IMR-90 (cell line): ENCODE measurements around the gene ATP2C2.

Experiments
- BHLHE40 ChIP-seq: fragments of 150-350 bp; IDR thresholded peaks from 2 replicates; pipeline ENCODE4 v1.6.1; 2016; ENCODE audit warnings: mild to moderate bottlenecking, low read depth, low read length
- CHD1 ChIP-seq: IDR thresholded peaks from 2 replicates; pipeline ENCODE4 v1.6.1; 2012; ENCODE audit warnings: low read depth, low read length, improper control_type of control experiment
- CTCF ChIP-seq: conservative IDR thresholded peaks from 2 replicates; pipeline ENCODE4 v1.5.1; 2012; ENCODE audit warnings: mild to moderate bottlenecking, low read depth, low read length, improper control_type of control experiment
- ELK1 ChIP-seq: fragments of 150-350 bp; IDR thresholded peaks from 2 replicates; pipeline ENCODE4 v1.6.1; 2016; ENCODE audit warnings: low read depth, mild to moderate bottlenecking, low read length, moderate library complexity, borderline replicate concordance
- FOS ChIP-seq: fragments of 150-350 bp; IDR thresholded peaks from 2 replicates; pipeline ENCODE4 v1.6.1; 2016; ENCODE audit warnings: low read depth, low read length
- MAZ ChIP-seq: IDR thresholded peaks from 2 replicates; pipeline ENCODE4 v1.6.1; 2012; ENCODE audit warnings: low read depth, mild to moderate bottlenecking, low read length, improper control_type of control experiment, moderate library complexity, borderline replicate concordance
- MXI1 ChIP-seq: IDR thresholded peaks from 2 replicates; pipeline ENCODE4 v1.6.1; 2012; ENCODE audit warnings: low read depth, mild to moderate bottlenecking, low read length, moderate library complexity, borderline replicate concordance
- POLR2A ChIP-seq: IDR thresholded peaks from 2 replicates; pipeline ENCODE4 v1.6.1; 2012; ENCODE audit warnings: mild to moderate bottlenecking, low read depth, low read length
- RCOR1 ChIP-seq: IDR thresholded peaks from 2 replicates; pipeline ENCODE4 v1.6.1; 2012; ENCODE audit warnings: mild to moderate bottlenecking, low read length, improper control_type of control experiment; ENCODE audit not compliant: insufficient replicate concordance
- RFX5 ChIP-seq: IDR thresholded peaks from 2 replicates; pipeline ENCODE4 v1.8.0; 2012; ENCODE audit warnings: low read depth, mild to moderate bottlenecking, low read length, moderate library complexity
- SMC3 ChIP-seq: fragments of 150-350 bp; IDR thresholded peaks from 2 replicates; pipeline ENCODE4 v1.6.1; 2016; ENCODE audit warnings: low read depth, mild to moderate bottlenecking, antibody characterized with exemption, low read length, moderate library complexity

GRCh38 chr16:84330685-84331050 is 37.7 kb upstream of the ATP2C2 start:
- no peak for TF ChIP-seq MAZ
- no peak for TF ChIP-seq BHLHE40
- no peak for TF ChIP-seq CTCF
- TF ChIP-seq SMC3, result no peak
- TF ChIP-seq POLR2A, result no peak
- no peak for TF ChIP-seq RFX5
- TF ChIP-seq CHD1, result no peak
- TF ChIP-seq FOS, result no peak
- TF ChIP-seq MXI1, result no peak
- no peak for TF ChIP-seq ELK1
- TF ChIP-seq RCOR1, result no peak
